Heart left ventricle (tissue), 13 donors: ENCODE results near the gene ITPRID1.

Experiments used
- CTCF ChIP-seq, 12 donors: fragments of 200-600 bp; sonication (generic) in 4 of 12; IDR thresholded peaks; one replicate each; pipeline versions ENCODE4 v1.5.0 to v1.8.0; 2018 to 2022; ENCODE audit warnings: antibody characterized with exemption in 12 of 12, mild to moderate bottlenecking in 5 of 12
- POLR2A ChIP-seq, 2 donors: fragments of 450-650 bp; IDR thresholded peaks; one replicate each; pipeline ENCODE4 v1.6.1; 2017; ENCODE audit warnings: antibody characterized with exemption in 2 of 2, mild to moderate bottlenecking in 2 of 2, moderate library complexity in 2 of 2
- donor health status: ischemic (EF 13 %, LVEDD 7.1; RV severe dilation, severe dysfunction).
- donor health status: DM: no; HTN: yes; CAD: no.
- donor health status: DM: no; HTN: no; CAD: no.
- donor health status: ischemic (EF 25% LVEDD 6.9; RV normal size, moderate dysfunction).
- donor health status: ischemic (EF 25% LVEDD 5.7; RV mildly dilated, moderate dysfunction).
- donor health status: ischemic (EF 35%, LVEDD 5.7; RV mildly dilated, moderate dysfunction).
- donor health status: nonischemic (EF 11% LVEDD 7.7; RV severe dilation, severe dysfunction).
- donor health status: DM: yes; HTN: yes; CAD: no.
- donor health status: PGD.
- donor health status: ischemic (EF 29% LVEDD 5.4; RV normal size, mild dysfunction).
- donor health status: nonischemic (EF 23%, LVEDD 6.1; RV moderate dilation, normal function).

GRCh38 chr7:31476941-31477677, 36.8 kb upstream of the ITPRID1 start:
- no peak for TF ChIP-seq CTCF (IDR thresholded peaks at IDR 0.05)
- no peak for TF ChIP-seq POLR2A (IDR thresholded peaks at IDR 0.05)
